ENCODE measurements around the gene CSKMT.
"Not testable (repeated sequence)": the region's sequence is repeated elsewhere in the genome, so short reads cannot be mapped to it uniquely, and the experiment has no call there.

The CSKMT gene

GRCh38 chr11:62687508-62688396, 22.6 kb downstream of the CSKMT start:
- no peak for DNase-seq (ENCODE audit: low read depth in 4 of 4, low spot score in 1 of 4)

GRCh38 chr11:62688491-62688890, 23.4 kb downstream of the CSKMT start:
- no peak for DNase-seq (ENCODE audit: low read depth in 4 of 4, low spot score in 1 of 4)

- no peak for DNase-seq (ENCODE audit: low read depth in 4 of 4, low spot score in 1 of 4)
Measured at GRCh38 chr11:62689421-62690183, 24.5 kb downstream of the CSKMT start, which contains the start of gene LRRN4CL. Gene LRRN4CL, minus strand, starts transcription at chr11:62689530. Its CDS starts 1,022 bp downstream, at chr11:62688508.

GRCh38 chr11:62693624-62694023, 28.5 kb downstream of the CSKMT start:
- DNase-seq (ENCODE audit: low read depth in 4 of 4, low spot score in 1 of 4) = not testable (repeated sequence)

GRCh38 chr11:62694455-62695167, 29.5 kb downstream of the CSKMT start:
- peak in 3 of 4 experiments; percentile 52 to 63 (median 62) for DNase-seq (ENCODE audit: low read depth in 4 of 4, low spot score in 1 of 4)

GRCh38 chr11:62702246-62702645, 37.1 kb downstream of the CSKMT start:
- no peak for DNase-seq (ENCODE audit: low read depth in 4 of 4, low spot score in 1 of 4)

GRCh38 chr11:62703921-62704320, 38.8 kb downstream of the CSKMT start:
- DNase-seq (ENCODE audit: low read depth in 4 of 4, low spot score in 1 of 4) = not testable (repeated sequence)

- no peak for DNase-seq (ENCODE audit: low read depth in 4 of 4, low spot score in 1 of 4)
Measured at GRCh38 chr11:62705413-62705812, 40.3 kb downstream of the CSKMT start.

GRCh38 chr11:62705880-62706849, 41.1 kb downstream of the CSKMT start:
- DNase-seq (ENCODE audit: low read depth in 4 of 4, low spot score in 1 of 4) = peak; percentile 87 to 94 (median 90)

- no peak for DNase-seq (ENCODE audit: low read depth in 4 of 4, low spot score in 1 of 4)
Measured at GRCh38 chr11:62706850-62707247, 41.7 kb downstream of the CSKMT start.

- no peak for DNase-seq (ENCODE audit: low read depth in 4 of 4, low spot score in 1 of 4)
Measured at GRCh38 chr11:62707277-62707861, 42.3 kb downstream of the CSKMT start, which contains the start of the genes BSCL2 and GNG3. Gene BSCL2, minus strand, starts transcription at chr11:62707424. Its CDS starts 229 bp downstream, at chr11:62707195. Gene GNG3, plus strand, starts transcription at chr11:62707676. Its CDS starts 620 bp downstream, at chr11:62708296.

- no peak for DNase-seq (ENCODE audit: low read depth in 4 of 4, low spot score in 1 of 4)
Measured at GRCh38 chr11:62708392-62708791, 43.3 kb downstream of the CSKMT start.

- peak in 3 of 4 experiments; percentile 18 to 37 (median 21) for DNase-seq (ENCODE audit: low read depth in 4 of 4, low spot score in 1 of 4)
Measured at GRCh38 chr11:62708793-62709192, 43.7 kb downstream of the CSKMT start.

GRCh38 chr11:62709247-62710000, 44.3 kb downstream of the CSKMT start:
- DNase-seq (ENCODE audit: low read depth in 4 of 4, low spot score in 1 of 4) = peak; percentile 79 to 94 (median 88)

- peak in 1 of 4 experiments; percentile 9 for DNase-seq (ENCODE audit: low read depth in 4 of 4, low spot score in 1 of 4)
Measured at GRCh38 chr11:62710001-62710345, 44.9 kb downstream of the CSKMT start.

GRCh38 chr11:62712276-62712812, 47.2 kb downstream of the CSKMT start:
- no peak for DNase-seq (ENCODE audit: low read depth in 4 of 4, low spot score in 1 of 4)

- DNase-seq (ENCODE audit: low read depth in 4 of 4, low spot score in 1 of 4) = no peak
Measured at GRCh38 chr11:62712861-62713260, 47.7 kb downstream of the CSKMT start.

- no peak for DNase-seq (ENCODE audit: low read depth in 4 of 4, low spot score in 1 of 4)
Measured at GRCh38 chr11:62713343-62713742, 48.2 kb downstream of the CSKMT start.

All from stimulated activated CD4-positive, alpha-beta T cell treated with anti-CD3 and anti-CD28 coated beads, Interleukin-1b, Interleukin-23, amount 100 ng/mL, for 24 hours (primary cell).